NCI-H1048 (cell line): ENCODE data around the gene MFF.
"Not testable (repeated sequence)": the region's sequence is repeated elsewhere in the genome, so short reads cannot be mapped to it uniquely, and the experiment has no call there.

Experiments used
- DNase-seq: peaks from one replicate; lab custom pipeline; 2025; lab: John Stamatoyannopoulos, UW

The MFF gene

DNA sequence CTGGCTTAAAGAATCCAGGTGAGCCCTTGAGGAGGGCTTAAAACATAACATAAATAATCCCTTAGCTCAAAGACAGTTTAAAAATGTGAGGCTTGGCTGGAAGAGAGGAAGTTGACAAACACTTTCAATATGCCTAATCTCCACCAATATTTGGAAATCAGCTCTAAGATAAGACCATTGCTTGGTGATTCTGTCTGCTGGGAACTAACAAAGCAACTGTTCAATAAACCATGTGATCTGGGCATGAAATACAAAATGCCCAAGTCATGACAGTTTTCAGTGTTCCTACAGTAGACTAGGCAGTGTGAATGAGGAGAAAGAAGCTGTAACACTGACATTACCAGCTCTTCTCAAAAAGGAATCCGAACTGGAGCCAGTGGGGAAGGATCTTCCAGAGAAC, 10.7 kb downstream of the MFF start:
- DNase-seq, result no peak

DNA sequence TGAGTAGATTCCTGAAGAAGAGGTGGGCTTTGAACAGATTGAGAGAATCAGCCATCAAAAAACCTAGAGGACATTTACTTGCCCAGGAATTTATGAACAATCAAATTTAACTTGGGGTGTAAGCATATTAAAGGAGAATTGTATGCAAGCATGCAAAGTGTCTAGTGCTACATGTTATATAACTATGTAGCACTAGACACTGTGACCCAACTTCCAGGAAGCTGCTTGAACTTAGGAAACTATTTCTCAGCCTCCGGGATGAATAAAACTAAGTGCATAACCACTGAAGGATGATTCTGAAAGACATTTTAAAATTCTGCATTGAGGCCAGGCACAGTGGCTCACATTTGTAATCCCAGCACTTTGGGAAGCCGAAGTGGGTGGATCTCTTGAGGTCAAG, 12.4 kb downstream of the MFF start:
- no peak for DNase-seq

DNA sequence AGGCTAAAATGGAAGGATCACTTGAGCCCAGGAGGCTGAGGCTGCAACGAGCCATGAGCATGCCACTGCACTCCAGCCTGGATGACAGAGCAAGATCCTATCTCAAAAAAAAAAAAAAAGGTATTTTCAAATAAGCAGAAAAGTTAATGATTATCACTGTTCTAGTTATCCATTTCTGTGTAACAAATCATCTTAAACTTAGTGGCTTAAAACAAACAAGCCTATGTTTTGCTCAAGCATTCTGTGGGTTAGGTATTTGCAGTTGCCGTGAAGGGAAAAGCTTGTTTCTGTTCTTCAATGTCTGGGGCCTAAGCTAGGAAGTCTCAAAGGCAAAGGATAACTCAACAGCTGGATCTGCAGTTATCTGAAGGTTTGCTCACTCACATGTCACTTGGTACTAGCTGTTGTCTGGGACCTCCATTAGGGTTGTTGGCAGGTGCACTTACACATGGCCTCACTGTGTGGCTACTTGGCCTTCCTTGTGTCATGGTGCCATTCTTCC, 14.1 kb downstream of the MFF start:
- DNase-seq, result no peak

DNA sequence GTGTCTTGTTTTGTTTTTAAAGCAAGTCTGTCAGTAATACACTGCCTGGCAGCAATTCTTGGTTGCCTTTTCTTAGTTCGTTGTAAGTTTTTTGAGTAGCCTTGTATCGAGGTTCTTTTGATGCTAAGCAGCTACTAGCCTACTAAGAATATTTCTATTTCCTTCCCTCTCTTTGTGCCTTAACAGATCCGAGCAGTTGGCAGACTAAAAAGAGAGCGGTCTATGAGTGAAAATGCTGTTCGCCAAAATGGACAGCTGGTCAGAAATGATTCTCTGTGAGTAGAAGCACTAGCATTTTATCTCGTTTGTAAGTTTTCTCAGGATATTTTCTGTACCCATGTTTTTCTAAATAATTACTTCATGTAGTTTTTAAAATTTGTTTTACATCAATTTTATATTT, 15.1 kb downstream of the MFF start:
- DNase-seq, result no peak

DNA sequence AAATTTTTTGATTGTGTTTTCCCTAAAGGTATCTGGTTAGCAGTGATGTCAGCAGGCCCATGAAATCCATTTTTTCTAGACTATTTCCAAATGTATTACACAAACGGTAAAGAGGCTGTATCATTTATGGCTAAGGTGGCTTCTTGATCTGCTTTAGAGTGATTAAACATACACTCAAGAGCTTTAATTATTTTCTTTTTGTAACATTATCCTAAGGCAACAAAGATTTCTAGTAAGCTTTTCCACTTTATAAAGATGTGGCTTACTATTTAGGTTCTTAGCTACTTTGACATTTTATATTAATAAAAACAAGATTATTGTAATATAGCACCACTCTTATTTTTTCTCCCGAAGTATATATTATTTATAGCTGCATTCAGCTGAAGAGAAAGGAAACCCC, 16.5 kb downstream of the MFF start:
- DNase-seq, result no peak

DNA sequence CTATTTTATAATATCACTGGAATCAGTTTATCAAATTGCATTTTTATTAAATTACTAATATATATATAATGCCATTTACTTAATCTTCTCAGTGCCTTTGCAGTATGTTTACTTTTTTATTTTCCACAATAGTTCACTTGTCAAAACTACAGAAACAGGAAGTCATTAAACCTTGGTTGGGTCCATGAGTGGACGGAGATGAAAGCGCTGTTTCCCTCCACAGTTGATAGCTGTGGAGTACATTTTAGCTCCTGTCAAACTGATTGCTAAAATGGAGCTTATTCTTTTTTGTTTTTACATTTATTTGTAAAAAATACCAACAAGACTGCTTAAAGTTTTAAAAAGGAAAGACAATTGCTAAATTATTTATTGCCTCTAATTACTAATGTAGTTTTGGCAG, 19.2 kb downstream of the MFF start:
- no peak for DNase-seq

DNA sequence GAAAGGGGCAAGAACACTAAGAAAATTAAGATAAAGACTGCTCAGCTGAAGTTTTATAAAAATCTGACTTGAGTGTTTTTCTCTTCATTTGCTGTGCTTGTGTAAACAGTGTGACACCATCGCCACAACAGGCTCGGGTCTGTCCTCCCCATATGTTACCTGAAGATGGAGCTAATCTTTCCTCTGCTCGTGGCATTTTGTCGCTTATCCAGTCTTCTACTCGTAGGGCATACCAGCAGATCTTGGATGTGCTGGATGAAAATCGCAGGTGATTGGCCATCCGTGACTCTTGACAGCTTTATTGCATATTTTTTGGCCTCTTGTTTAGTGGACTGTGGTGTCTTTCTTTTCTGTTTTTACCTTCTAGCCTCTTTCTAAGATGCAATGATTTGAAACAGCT, 22.1 kb downstream of the MFF start:
- no peak for DNase-seq

DNA sequence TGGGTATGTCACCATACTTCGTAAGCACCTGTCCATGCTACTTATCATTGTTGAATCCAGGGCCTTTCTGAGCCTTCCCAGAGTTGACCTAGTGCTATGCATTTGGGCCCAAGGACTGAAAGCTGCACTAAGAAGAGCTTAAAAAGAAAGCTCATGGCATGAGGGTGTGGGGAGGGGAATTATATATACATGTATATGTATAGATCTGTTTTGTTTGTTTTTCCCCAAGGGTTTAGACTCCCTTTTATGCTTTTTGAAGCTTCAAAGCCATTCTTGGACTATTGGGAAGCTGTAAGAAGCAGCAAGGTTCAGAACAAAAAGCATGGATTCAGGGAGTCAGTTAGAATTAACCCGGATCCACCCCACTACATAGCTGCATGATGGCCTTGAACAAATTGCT, 23.3 kb downstream of the MFF start:
- no peak for DNase-seq

DNA sequence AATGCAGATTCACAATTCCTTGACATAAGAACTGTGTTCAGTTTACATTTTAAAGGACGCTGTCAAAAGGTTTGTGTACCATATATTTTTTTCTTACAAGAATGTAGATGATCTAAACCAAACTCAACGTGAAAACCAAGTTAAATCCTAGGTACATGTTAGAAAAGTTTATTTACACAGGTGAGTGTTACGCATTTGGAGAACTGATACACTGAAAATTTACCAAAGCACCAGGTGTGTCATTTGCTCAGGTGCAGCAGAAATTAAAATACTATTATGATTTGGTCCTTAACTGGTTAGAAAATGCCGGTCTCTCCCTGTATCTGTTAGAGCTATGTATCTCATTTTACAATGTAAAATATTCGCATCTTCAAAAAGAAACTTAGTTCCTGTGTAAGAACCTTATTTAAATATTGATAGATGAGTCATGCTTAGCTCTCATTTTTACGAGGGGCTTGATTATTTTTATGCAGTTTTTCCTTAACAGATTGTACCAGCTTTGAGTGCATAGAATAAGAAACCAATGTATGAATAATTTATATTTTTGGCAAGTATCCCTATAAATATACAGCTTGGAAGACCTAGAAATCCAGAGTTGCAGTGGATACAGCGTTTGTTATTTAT, 25.1 kb downstream of the MFF start:
- no peak for DNase-seq

DNA sequence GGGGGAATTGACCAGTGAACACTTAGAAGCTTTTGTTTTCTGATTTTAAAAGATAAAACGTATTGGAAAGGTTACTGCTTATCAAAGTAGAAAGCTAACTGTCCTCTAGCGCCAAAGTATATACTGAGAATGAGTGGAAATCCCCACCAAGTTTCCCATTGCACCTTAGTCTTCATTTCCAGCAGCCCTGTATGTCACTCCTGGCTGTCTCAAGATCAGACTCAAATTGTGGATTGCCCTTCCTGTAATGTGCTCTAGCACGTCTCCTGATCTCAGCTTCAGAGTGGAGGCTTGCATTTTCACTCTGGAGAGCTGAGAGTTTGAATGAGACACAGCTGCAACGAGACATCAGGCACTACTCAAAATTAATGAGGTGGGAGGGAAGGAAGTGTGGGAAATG, 26.6 kb downstream of the MFF start:
- no peak for DNase-seq

DNA sequence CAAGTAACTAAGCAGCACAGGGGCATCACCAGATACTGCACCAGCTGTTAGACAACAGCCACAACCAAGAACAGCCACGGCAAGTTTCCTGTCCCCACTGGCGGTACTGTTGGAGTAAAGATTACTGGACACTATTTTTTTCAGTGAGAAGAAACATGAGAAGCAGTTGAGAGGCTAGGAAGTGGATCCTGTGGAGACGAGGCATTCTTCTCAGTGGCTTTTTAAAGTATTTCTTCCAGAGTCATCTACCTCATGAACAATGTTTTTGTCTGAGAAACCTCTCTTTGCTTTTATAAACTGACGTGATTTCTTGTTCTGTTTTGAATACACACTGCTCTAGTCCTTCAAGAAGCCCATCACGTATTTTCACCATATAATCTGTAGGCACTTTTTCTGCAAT, 35.3 kb downstream of the MFF start:
- DNase-seq, result no peak

DNA sequence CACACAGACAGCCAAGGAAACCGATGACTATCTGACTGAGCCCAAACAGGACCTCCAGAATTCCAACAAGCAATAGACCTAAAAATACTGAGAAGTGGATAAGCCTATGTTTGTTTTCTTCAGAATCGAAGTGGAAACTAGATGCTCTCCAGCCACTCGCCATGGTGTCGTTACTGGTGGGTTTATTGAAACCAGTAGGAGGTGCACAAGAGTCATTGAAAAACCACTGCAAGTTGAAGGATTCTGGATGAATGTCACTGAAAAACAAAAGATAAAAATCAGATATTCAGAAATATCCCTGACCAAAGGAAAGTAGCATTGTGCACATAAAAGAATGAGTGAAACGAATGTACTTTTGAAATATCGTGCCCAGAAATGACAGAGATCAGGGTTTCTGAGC, 38.7 kb downstream of the MFF start:
- DNase-seq, result no peak

DNA sequence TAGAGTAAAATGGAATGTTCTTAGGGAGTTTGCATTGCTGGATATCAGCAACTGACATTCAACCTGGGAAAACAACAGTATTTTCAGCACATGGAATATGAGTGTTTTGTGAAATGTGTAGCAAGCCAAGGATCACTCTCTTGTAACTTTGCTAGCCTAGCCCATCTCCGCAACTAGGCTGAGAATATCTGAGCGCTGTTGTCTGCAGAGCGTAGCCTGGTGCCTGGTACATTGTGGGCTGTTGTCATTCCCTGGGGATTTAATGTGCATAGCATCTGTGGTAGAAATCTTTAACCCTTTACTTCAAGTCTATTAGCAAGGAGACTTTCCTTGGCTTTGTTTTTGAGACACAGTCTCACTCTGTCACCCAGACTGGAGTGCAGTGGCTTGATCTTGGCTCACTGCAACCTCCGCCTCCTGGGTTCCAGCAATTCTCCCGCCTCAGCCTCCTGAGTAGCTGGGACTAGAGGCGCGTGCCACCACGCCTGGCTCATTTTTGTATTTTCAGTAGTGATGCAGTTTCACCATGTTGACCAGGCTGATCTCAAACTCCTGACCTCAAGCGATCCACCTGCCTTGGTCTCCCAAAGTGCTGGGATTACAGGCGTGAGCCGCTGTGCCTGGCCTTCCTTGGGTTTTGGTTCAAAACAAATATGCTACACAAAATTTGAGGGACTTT, 39.7 kb downstream of the MFF start:
- not testable (repeated sequence) for DNase-seq

DNA sequence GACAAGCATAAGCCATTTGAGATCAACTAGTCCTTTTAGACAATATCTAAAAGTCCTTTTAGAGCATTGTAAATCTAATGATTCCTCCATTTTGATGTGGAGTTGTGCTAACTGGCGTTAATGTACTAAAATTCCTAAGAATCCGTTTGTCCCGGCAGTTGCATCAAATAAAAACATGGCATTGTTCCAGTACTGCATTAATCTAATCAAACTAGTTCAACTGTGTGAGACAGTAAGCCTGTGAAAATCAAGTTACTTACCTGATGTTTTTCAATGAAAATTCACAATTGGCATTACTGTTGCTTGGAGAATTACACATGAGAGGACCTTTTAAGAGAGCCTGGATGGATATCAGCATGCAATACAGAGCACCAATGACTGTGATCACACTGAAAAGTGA, 40.8 kb downstream of the MFF start:
- no peak for DNase-seq

DNA sequence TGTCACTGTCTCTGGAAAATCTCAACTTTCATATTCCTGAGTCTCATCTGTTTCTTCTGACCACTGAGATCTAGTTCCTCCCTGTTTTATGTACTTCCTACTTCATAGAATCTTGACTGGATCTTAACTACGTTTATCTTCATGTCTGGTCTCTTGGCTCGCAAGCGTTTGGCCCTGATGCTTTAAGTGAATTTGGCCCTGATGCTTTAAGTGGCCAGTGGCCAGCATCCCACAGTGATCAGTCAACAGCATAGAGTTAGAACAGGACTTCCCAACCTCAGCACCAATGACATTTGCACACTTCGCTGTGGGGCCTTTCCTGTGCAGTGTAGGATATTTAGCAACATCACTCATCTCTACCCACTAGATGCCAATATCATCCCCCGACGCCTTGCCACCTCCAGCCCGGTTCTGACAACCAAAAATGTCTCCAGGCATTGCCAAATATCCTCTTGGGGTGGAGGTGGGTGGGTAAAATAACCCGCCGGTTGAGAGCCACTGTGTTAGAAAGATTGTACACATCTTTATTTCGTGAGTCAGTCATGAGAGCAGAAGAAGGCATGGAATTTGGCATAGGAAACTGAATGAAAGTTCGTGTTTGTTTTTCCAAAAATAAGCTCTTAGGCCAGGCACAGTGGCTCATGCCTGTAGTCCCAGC, 41.8 kb downstream of the MFF start:
- no peak for DNase-seq

DNA sequence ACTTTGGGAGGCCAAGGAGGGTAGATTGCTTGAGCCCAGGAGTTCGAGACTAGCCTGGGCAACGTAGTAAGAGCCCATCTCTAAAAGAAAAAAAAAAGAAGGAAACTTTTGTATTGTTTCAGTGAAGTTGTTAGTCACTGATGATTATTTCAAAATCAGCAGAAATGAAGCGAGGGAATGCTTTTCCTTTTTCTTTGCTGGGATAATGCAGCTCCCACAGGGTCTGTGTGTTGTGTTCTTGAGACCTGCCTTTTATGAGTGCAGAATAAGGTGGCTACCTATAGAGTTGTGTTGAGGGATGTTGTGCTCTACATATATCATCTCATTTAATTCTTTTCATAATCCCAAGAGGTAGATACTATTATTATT, 42.4 kb downstream of the MFF start:
- no peak for DNase-seq

DNA sequence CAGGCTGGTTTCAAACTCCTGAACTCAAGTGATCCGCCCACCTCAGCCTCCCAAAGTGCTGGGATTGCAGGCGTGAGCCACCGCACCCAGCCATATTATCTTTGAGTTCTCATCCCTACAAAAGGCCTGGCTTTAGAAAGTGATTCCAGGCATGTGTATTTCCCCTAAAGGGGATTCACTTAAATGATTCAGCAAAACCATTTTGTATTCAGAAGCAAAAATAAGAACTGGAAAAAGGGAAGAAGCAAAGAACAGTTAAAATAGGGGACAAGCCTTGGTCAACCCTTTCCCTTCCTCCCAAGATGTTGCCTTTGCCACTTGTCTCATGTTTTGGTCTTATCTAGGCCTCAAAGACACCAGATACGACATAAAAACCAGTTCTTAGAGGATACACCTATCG, 43.5 kb downstream of the MFF start:
- DNase-seq, result no peak

DNA sequence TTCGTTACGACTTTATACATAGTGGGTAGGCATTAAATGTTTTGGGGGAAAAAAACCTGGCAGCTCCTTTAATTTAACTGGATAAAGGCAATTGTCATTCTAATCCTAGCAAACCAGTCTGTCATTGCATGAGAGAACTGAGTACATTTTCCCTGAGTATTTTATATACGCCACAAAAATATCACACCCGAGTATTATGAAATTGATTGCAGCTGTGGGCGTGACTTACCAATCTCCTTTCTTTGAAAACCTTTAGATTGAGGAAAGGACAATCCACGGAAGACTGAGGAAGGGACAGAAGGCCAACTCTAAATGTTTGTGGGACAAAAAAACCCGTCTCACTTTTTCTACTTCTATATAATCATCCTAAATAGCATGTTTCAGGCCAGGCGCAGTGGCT, 45.0 kb downstream of the MFF start:
- DNase-seq, result no peak

DNA sequence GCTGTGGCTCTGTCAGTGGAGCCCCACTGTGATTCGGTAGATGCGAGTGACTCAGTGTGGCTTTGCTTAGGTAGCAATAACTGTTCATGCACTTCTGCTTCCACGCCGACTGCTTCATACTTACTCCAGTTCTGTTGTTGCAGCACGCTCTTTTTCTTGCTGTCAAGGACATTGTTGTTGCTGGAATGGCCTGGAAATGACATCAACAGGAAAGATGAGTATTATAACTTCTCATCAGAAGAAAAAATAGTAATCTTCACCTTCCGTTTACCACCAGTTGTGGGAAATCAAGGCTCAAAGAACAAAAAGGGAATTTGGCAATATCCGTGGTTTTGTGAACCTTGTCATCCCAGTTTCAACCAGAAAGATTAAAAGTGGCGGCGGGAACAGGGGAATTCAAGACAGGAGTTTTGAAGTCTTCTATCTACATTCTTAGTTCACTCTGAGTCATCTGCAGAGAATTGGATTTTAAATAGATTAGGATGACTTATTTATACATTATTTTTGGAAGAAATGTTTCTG, 45.8 kb downstream of the MFF start:
- no peak for DNase-seq

DNA sequence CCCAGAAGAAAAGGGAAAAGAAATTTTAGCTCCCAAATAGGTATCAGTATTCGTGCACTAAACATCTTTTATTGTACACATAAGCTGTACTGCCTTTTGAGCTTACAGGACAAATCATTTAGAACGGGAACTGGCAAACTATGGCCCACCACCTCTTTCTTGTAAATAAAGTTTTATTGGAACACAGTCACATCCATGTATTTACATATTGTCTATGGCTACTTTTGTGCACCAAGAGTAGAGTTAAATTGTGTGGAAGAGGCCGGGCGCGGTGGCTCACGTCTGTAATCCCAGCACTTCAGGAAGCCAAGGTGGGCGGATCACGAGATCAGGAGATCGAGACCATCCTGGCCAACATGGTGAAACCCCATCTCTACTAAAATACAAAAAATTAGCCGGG, 48.3 kb downstream of the MFF start:
- DNase-seq, result no peak

DNA sequence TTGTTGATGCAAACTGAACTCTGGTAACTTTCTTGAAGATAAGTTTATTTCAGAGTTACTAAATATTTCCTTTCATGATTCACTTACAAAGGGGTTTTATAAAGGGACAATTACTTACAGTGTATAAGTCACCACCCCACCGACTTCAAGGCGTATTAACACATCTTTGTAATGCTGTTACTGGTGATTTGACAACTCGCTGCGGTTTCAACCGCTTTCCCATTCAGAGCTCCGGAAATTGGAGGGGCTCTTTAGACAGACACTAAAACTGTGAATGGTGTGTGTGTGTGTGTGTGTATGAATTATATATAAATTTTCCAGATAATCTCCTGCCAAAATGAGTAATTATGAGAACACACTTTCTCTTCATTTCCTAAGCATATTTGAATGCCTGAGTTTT, 49.1 kb downstream of the MFF start:
- no peak for DNase-seq

DNA sequence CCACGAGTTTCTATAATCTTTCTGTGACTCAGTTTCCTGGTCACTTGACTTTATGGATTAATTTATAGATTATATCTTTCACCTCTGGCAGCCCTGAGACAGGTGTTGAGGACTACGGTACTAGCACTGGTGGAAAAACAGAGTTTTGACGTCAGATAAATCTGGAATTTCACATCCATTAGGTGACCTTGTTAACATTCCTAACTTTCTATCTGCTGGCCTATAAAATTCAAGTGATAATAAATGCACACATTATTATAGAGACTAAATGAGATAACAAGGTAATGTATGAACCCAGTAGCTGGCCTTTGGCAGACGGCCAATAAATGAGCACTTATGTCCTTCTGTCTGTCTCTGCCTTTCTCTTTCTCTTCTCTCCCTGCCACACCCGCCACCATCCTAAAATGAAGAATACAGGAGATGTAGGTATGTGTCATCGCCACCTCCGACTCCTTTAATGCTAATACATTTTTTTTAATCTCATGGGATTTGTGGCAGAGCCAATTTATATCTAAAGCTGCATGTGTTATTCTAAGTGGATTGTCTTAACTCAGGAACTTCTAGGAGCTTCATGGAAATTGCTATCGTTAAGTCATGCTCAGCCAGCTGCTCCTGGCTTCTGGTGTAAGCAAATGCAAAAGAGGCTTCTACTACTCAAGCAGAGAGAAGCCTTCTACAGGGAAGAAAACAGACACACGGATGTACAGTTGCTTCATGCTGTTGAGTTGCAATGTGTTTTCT, 51.8 kb downstream of the MFF start:
- no peak for DNase-seq
